ENCODE data around the gene ARHGAP10. TPM values are rescaled to one million over a fixed set of nuclear protein-coding genes. Genes with fewer than 3 reads are reported as not detected.

The ARHGAP10 gene
- total and polyA plus RNA-seq, 10 of the 15 experiments (the other 5 are each of a cell fraction or from before 2014, with no cell fraction given): 1.3 to 25.8 (median 17.2) TPM

DNA sequence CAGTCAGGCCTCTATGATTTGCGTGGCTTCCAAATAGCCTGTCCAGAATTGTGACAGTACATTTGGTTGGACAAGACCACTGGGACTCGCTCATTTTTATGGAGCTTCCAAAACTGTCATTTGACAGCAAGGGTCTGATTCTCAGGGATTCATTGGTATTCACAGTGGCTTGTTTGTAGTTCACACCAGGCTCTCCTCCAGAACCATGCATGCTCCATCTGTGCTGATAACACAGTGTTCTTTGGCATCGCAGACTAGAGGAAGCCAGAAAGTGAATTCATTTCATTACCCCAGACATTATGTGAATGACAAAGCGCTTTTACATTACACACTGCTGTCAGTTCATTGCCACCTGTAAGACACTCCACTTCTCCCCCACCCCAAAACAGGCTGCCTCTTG, 208.3 kb downstream of the ARHGAP10 start:
- no peak overlapping the region for H3K4me3 ChIP-seq
- ChIA-PET POLR2A (no interaction called here), CTCF (no interaction called here), SMC1A (ENCODE audit: uncharacterized antibody, unreplicated experiment) (interaction anchor here (1.0 kb wide), 1 partner anchor 13 kb away, joined by 3 read pairs; no protein-coding TSS in a partner anchor), RAD21 (ENCODE audit: unreplicated experiment) (no interaction called here)
- H3K27ac ChIP-seq (ENCODE audit: control insufficient read depth, insufficient read depth): no peak overlapping the region
- H3K4me2 ChIP-seq (ENCODE audit: control insufficient read depth, insufficient read depth): no peak overlapping the region
- H3K9me3 ChIP-seq (replicated peaks; ENCODE audit: control insufficient read depth, insufficient read depth, low read length): no peaks in the 10 kb centered on the region
- BruUV-seq (replicated peaks): no TSS peak
- no peaks in the 10 kb centered on the region for H3K79me2 ChIP-seq (ENCODE audit: control insufficient read depth, insufficient read depth, low read length)
- 72% methylated on average over 4 of the region's 4 CpGs for WGBS (ENCODE audit: insufficient coverage, insufficient replicate concordance, low lambda C conversion rate, missing lambda C conversion rate)
- TF ChIP-seq, protein P1, sequence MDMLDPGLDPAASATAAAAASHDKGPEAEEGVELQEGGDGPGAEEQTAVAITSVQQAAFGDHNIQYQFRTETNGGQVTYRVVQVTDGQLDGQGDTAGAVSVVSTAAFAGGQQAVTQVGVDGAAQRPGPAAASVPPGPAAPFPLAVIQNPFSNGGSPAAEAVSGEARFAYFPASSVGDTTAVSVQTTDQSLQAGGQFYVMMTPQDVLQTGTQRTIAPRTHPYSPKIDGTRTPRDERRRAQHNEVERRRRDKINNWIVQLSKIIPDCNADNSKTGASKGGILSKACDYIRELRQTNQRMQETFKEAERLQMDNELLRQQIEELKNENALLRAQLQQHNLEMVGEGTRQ (IDR thresholded peaks at IDR 0.05; ENCODE audit: borderline replicate concordance, low read depth, low read length): no peak
- TF ChIP-seq KDM1A (IDR thresholded peaks at IDR 0.05; ENCODE audit: borderline replicate concordance) (no peak), SIN3A (IDR thresholded peaks at IDR 0.05; ENCODE audit: low read depth, low read length) (no peak)
- DNase-seq (ENCODE audit: low read depth, low spot score) (no peak), FAIRE-seq (no peak), ATAC-seq (no peak)
- no peak overlapping the region for H3K9ac ChIP-seq (ENCODE audit: control insufficient read depth, insufficient read depth, low read length)
- intact Hi-C loops (cut with micrococcal nuclease; ENCODE audit: unreplicated experiment): loop anchor here (5.0 kb wide), 1 partner anchor 117 kb away; no protein-coding TSS in a partner anchor
- H3K27me3 ChIP-seq (replicated peaks in 1 of 2; ENCODE audit: control insufficient read depth in 2 of 2, insufficient read depth in 2 of 2, low read length in 1 of 2): no peaks in the 10 kb centered on the region
- H3K36me3 ChIP-seq (ENCODE audit: control insufficient read depth in 2 of 2, insufficient read depth in 2 of 2, low read length in 1 of 2): peaks cover 0 to 5% of the 10 kb centered on the region in 2 experiments; a peak in 1 of 4 replicates
- in situ Hi-C loops (cut with MboI): no loop called here
- H2AFZ ChIP-seq (ENCODE audit: control insufficient read depth, low read depth, low read length): no peak overlapping the region
- peaks cover 21% of the 10 kb centered on the region for H3K4me1 ChIP-seq (ENCODE audit: control insufficient read depth, insufficient read depth, low read length)
- H4K20me1 ChIP-seq (ENCODE audit: control insufficient read depth, insufficient read depth): peaks cover 3% of the 10 kb centered on the region; the same call in 1 of the 2 replicates

DNA sequence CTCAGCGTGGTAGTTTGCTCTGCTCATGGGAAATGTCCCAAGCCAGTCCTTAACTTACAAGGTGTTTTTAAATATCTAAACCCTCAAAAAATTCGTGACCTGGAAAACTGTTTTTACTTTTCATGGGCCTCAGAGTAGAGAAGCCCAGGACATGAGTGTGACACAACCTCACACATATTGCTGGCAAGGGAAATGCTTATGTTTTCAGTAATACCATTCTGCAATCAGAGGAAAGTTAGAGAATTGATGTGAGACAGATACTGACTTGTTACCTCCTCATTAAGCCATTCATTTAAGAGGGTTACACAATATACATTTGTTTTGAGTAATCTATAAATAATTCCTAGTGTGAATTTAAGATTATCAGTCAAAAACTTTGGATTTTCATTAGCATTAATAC, 209.5 kb downstream of the ARHGAP10 start:
- in situ Hi-C loops (cut with MboI): no loop called here
- CTCF ChIA-PET: no interaction called here

More for the DNA sequence above, 209.5 kb downstream of the ARHGAP10 start:
- TF ChIP-seq GABPA (IDR thresholded peaks at IDR 0.05; ENCODE audit: low read depth): no peak
- no peak for TF ChIP-seq MYB (IDR thresholded peaks at IDR 0.05; ENCODE audit: borderline replicate concordance, low read depth, low read length)
- no peak for TF ChIP-seq POLR2A (IDR thresholded peaks at IDR 0.05; ENCODE audit: low read depth, low read length)
- Histone ChIP-seq H3K27ac (ENCODE audit: control insufficient read depth, insufficient read depth) (no peak overlapping the region), H3K9ac (ENCODE audit: control insufficient read depth, insufficient read depth, low read length) (no peak overlapping the region), H3K36me3 (ENCODE audit: control insufficient read depth in 2 of 2, insufficient read depth in 2 of 2, low read length in 1 of 2) (peaks cover 0 to 5% of the 10 kb centered on the region in 2 experiments; a peak in 2 of 4 replicates), H3K27me3 (replicated peaks in 1 of 2; ENCODE audit: control insufficient read depth in 2 of 2, insufficient read depth in 2 of 2, low read length in 1 of 2) (no peaks in the 10 kb centered on the region), H3K4me1 (ENCODE audit: control insufficient read depth, insufficient read depth, low read length) (peaks cover 21% of the 10 kb centered on the region), H3K79me2 (ENCODE audit: control insufficient read depth, insufficient read depth, low read length) (no peaks in the 10 kb centered on the region), H4K20me1 (ENCODE audit: control insufficient read depth, insufficient read depth) (peaks cover 3% of the 10 kb centered on the region; the same call in 1 of the 2 replicates), H2AFZ (ENCODE audit: control insufficient read depth, low read depth, low read length) (no peak overlapping the region), H3K4me3 (no peak overlapping the region), H3K4me2 (ENCODE audit: control insufficient read depth, insufficient read depth) (no peak overlapping the region), H3K9me3 (replicated peaks; ENCODE audit: control insufficient read depth, insufficient read depth, low read length) (no peaks in the 10 kb centered on the region; the same call in 2 of the 3 replicates)
- RAD21 ChIA-PET (ENCODE audit: unreplicated experiment): no interaction called here
- intact Hi-C loops (cut with micrococcal nuclease; ENCODE audit: unreplicated experiment): loop anchor here (5.0 kb wide), 1 partner anchor 116 kb away; no protein-coding TSS in a partner anchor
- FAIRE-seq: no peak
- no peak for DNase-seq (ENCODE audit: low read depth, low spot score)
- SMC1A ChIA-PET (ENCODE audit: uncharacterized antibody, unreplicated experiment): no interaction called here
- BruUV-seq (replicated peaks): no TSS peak
- ATAC-seq: no peak
- POLR2A ChIA-PET: no interaction called here
- 63% methylated on average over 2 of the region's 2 CpGs for WGBS (ENCODE audit: insufficient coverage, insufficient replicate concordance, low lambda C conversion rate, missing lambda C conversion rate)

Measured in GM12878 (cell line).